Kidney (tissue), 14 donors: Measurements from ENCODE around the gene NSRP1. TPM values are rescaled to one million over a fixed set of nuclear protein-coding genes. Genes with fewer than 3 reads are reported as not detected.
"Not testable (repeated sequence)": the region's sequence is repeated elsewhere in the genome, so short reads cannot be mapped to it uniquely, and the experiment has no call there.

Source experiments
- DNase-seq, 5 donors: peaks; one replicate each; pipeline ENCODE4 v3.0.0-alpha.2; 2013 to 2020
- FAIRE-seq: peaks from 2 replicates; lab custom pipeline; 2012; peaks lifted over from hg19 to GRCh38; lab: Jason Lieb, UNC
- H3K27ac ChIP-seq, 2 donors: one replicate each; pipeline ENCODE4 v1.7.0; 2013; ENCODE audit warnings: low read depth in 2 of 2, low read length in 2 of 2, inconsistent platforms in 1 of 2
- H3K27me3 ChIP-seq: one replicate; pipeline ENCODE4 v1.7.1; 2013; ENCODE audit warnings: low read length, inconsistent platforms; ENCODE audit not compliant: control insufficient read depth, insufficient read depth
- H3K36me3 ChIP-seq, 3 donors: one replicate each; pipeline versions ENCODE4 v1.7.0 to v1.7.1; 2013; ENCODE audit warnings: low read length in 3 of 3, control low read depth in 1 of 3, inconsistent platforms in 1 of 3; ENCODE audit not compliant: insufficient read depth in 3 of 3, control insufficient read depth in 2 of 3
- H3K4me1 ChIP-seq, 3 donors: one replicate each; pipeline versions ENCODE4 v1.7.0 to v1.7.1; 2013; ENCODE audit warnings: low read length in 3 of 3, inconsistent platforms in 1 of 3, low read depth in 1 of 3; ENCODE audit not compliant: control insufficient read depth in 2 of 3, insufficient read depth in 2 of 3
- H3K4me3 ChIP-seq, 3 donors: one replicate each; pipeline versions ENCODE4 v1.7.0 to v1.8.1; 2013; ENCODE audit warnings: low read length in 3 of 3, control low read depth in 1 of 3, inconsistent platforms in 1 of 3
- H3K9ac ChIP-seq, 3 donors: one replicate each; pipeline versions ENCODE4 v1.7.0 to v1.7.1; 2013; ENCODE audit warnings: low read length in 3 of 3, control low read depth in 1 of 3, inconsistent platforms in 1 of 3
- H3K9me3 ChIP-seq, 3 donors: one replicate each; pipeline versions ENCODE4 v1.7.0 to v1.7.1; 2013; ENCODE audit warnings: low read length in 3 of 3, control low read depth in 1 of 3, inconsistent platforms in 1 of 3; ENCODE audit not compliant: control insufficient read depth in 2 of 3, insufficient read depth in 1 of 3
- CTCF ChIP-seq: IDR thresholded peaks from 3 replicates; pipeline ENCODE4 v1.5.1; 2012; ENCODE audit warnings: mild to moderate bottlenecking, moderate library complexity, borderline replicate concordance; ENCODE audit not compliant: insufficient read depth; ENCODE audit errors: extremely low read depth
- intact Hi-C: fragments of 100-400 bp; cut with DNase I; formaldehyde crosslinking; loops from one replicate; pipeline ENCODE4 v1.11.1; 2022
- polyA plus RNA-seq: library from polyadenylated mRNA; stranded (reverse); fragments of 350-450 nt; fragmentation: Illumina TruSeq; extraction: RNeasy Lipid Tissue Mini Kit (QIAGEN cat#74804); gene quantifications from one replicate; pipeline ENCODE4 v1.2.3, GENCODE V29; 2014; ENCODE audit warnings: low read depth, low replicate concordance; ENCODE audit not compliant: insufficient read depth
- total RNA-seq: library from RNA; stranded (reverse); fragmentation: NEBNext Ultra II Directional; extraction: Animal tissue kit (Norgen Biotek cat#: 25700); gene quantifications from one replicate; pipeline ENCODE4 v1.2.1, GENCODE V29; 2021
- donor health status: control.
- donor health status: control.
- donor health status: control.
- donor health status: control.
- donor health status: control.
- donor health status: DM: yes; HTN: yes; CAD: no.
- donor health status: Normal renal cell carcinoma (clear cell type).

NSRP1 gene
- total and polyA plus RNA-seq, 2 donors from 2014 or later = 17.2 to 40.2 TPM

GRCh38 chr17:30132615-30133014 lies 16.0 kb downstream of the NSRP1 start:
- Histone ChIP-seq H3K9ac (no peak overlapping the region), H3K9me3 (no peaks in the 10 kb centered on the region), H3K4me1 (peaks cover 0 to 5% (median 0%) of the 10 kb centered on the region in 3 donors), H3K4me3 (no peak overlapping the region), H3K27ac (no peak overlapping the region), H3K27me3 (no peaks in the 10 kb centered on the region), H3K36me3 (peaks cover 0 to 2% (median 0%) of the 10 kb centered on the region in 3 donors)
- intact Hi-C loops = no loop called here
- no peak for FAIRE-seq
- DNase-seq = no peak
- TF ChIP-seq CTCF = no peak

- FAIRE-seq (no peak), DNase-seq (no peak)
- no peak overlapping the region for H3K9ac ChIP-seq
- H3K9me3 ChIP-seq = no peaks in the 10 kb centered on the region
- H3K4me1 ChIP-seq = peaks cover 0 to 5% (median 0%) of the 10 kb centered on the region in 3 donors
- H3K36me3 ChIP-seq = peaks cover 0 to 2% (median 0%) of the 10 kb centered on the region in 3 donors
- no peak overlapping the region for H3K4me3 ChIP-seq
- H3K27ac ChIP-seq = no peak overlapping the region
- H3K27me3 ChIP-seq = no peaks in the 10 kb centered on the region
- intact Hi-C loops = no loop called here
- TF ChIP-seq CTCF = no peak
These were observed 16.6 kb downstream of the NSRP1 start for GRCh38 chr17:30133197-30133596.

- FAIRE-seq (no peak), DNase-seq (no peak)
- no peak for TF ChIP-seq CTCF
- Histone ChIP-seq H3K27me3 (no peaks in the 10 kb centered on the region), H3K9ac (no peak overlapping the region), H3K36me3 (peaks cover 0 to 2% (median 0%) of the 10 kb centered on the region in 3 donors), H3K9me3 (no peaks in the 10 kb centered on the region), H3K4me3 (no peak overlapping the region), H3K4me1 (peaks cover 0 to 5% (median 0%) of the 10 kb centered on the region in 3 donors), H3K27ac (no peak overlapping the region)
- intact Hi-C loops = no loop called here
These were observed 17.9 kb downstream of the NSRP1 start for GRCh38 chr17:30134551-30134950.

- TF ChIP-seq CTCF = no peak
- Histone ChIP-seq H3K27ac (no peak overlapping the region), H3K36me3 (peaks cover 0 to 2% (median 0%) of the 10 kb centered on the region in 3 donors), H3K9ac (no peak overlapping the region), H3K4me3 (no peak overlapping the region), H3K9me3 (no peaks in the 10 kb centered on the region), H3K4me1 (peaks cover 0 to 5% (median 0%) of the 10 kb centered on the region in 3 donors), H3K27me3 (no peaks in the 10 kb centered on the region)
- DNase-seq (no peak), FAIRE-seq (no peak)
- intact Hi-C loops = no loop called here
These were observed 20.5 kb downstream of the NSRP1 start for GRCh38 chr17:30137158-30137557.

- H3K9me3 ChIP-seq, intact Hi-C loops, H3K27me3 ChIP-seq, H3K4me3 ChIP-seq, DNase-seq, H3K9ac ChIP-seq, H3K27ac ChIP-seq, H3K4me1 ChIP-seq, FAIRE-seq, H3K36me3 ChIP-seq: not testable (repeated sequence)
These were observed 31.2 kb downstream of the NSRP1 start for GRCh38 chr17:30147860-30148259.
